ENCODE measurements around the gene ELP4. TPM values are rescaled to one million over a fixed set of nuclear protein-coding genes. Genes with fewer than 3 reads are reported as not detected.

ELP4 gene
- total RNA-seq, 1 donor from 2014 or later: 7.4 TPM

DNA sequence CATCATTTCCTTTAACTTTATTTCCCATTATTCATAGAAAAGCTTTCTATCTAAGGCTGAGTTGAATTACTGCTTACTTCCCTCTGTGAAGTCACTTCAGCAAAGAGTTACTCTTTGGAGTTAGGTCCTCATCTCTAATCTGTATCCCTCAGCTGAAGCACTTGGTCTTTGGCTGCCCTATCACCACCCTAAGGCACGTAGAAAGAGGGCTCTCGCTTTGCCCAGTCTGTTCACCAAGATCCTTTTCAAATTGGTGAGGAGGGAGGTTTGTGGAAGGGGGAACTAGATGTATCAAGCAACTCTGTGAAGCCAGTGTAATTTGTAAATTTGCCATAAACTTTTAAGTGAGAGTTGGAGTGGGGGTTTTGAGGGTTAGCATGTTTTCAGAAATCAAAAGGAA is 258.1 kb downstream of the ELP4 start:
- no peak for ATAC-seq

DNA sequence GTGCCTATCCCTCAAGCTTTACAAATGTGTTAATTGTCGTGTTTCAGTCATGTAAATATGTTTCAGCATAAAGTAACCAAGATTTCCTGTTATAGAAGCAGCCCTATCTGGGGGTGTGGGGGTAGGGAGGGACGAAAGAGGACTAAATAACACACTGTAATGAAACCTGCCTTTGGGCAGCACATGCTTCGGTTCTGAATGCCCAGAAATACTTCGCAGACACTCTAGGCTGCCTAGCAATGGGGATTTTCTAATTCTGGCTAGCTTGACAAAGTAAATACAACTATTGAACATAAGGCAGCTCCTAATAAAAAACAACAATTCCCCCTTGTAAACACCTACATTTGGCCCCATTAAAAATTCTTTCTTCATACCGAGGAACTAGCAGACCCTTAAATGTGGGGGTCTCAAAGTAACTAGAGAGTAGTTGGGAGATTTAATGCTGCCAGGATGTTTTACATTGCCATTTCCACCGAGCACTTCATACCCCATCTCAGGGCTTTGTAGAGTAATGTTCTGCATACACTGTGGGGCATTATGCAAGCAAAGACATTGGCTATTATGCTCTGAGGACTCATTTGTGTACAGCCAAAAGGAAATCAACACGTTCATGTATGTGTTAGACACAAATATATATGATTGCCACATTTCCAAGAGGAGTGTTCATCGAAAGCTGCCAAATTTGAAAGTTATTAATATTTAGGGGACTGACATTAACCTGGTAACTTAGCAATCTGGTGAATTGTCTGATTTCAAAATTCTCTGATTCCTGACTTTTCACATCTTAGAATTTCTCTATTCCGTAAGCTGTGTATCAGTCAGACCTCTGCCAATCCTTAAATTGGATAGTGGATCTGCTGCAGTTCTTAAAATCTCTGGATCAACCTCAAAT is 259.4 kb downstream of the ELP4 start:
- no peak for ATAC-seq
- no peak for DNase-seq (ENCODE audit: low spot score)

More for the DNA sequence above, 258.1 kb downstream of the ELP4 start:
- DNase-seq (ENCODE audit: low spot score): no peak

DNA sequence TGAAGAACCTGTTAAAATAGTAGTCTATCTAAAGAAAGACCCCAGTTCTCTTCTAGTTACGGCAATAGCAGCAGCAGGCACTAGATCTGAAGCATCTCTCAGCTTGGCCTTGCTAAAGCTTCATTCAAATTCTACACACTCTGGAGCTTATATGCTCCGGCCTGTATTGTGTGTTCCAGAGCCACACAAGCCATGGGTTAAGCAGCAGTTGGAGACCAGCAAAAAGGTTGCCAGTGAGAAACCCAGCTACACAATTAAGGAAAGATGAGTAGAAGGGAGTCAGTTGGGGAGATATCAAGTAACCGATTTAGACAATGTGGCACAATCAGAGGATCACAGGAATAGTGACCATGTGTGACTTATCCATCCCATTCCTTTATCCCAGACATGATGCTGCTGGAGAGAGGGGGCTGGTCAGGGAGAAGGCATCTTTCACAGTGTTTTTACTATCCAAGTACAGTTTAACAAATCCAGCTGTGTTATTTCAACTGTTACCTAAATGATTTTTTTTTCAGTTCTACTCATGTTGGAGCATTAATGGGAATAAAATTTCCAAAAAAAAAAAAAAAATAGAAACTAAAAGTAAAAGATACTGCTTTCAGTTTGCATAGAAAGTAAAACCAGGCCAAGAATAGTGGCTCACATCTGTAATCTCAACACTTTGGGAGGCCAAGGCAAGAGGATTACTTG is 260.6 kb downstream of the ELP4 start:
- ATAC-seq: no peak
- no peak for DNase-seq (ENCODE audit: low spot score)

GRCh38 chr11:31772412-31772811 is 262.8 kb downstream of the ELP4 start:
- ATAC-seq (peak; percentile 96), DNase-seq (ENCODE audit: low spot score) (no peak)

- no peak for ATAC-seq
- DNase-seq (ENCODE audit: low spot score): no peak
These were observed 269.8 kb downstream of the ELP4 start for GRCh38 chr11:31779374-31779791.

GRCh38 chr11:31780078-31780477 is 270.5 kb downstream of the ELP4 start:
- DNase-seq (ENCODE audit: low spot score) (no peak), ATAC-seq (no peak)

GRCh38 chr11:31780480-31780971 is 271.0 kb downstream of the ELP4 start:
- no peak for DNase-seq (ENCODE audit: low spot score)
- ATAC-seq: peak; percentile 18

DNA sequence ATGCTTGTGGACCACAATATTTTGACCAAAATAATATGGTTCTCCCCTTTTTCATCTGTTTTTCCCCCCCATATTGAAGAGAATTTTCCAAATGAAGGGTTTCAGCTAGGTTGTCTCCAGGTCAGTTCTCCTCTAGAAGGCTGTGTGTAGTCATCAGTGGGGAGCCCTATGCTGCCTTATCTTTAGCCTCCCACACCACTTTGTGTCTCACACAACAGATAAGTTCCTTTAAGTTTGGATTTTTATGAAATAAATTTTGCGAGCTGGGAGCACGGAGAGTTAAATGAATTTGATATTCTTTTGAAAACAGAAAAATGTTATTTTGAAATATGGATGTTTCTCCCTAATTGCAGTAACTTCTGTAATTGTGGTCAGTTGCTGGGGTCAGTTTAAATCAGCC is 272.7 kb downstream of the ELP4 start:
- no peak for DNase-seq (ENCODE audit: low spot score)
- no peak for ATAC-seq

DNA sequence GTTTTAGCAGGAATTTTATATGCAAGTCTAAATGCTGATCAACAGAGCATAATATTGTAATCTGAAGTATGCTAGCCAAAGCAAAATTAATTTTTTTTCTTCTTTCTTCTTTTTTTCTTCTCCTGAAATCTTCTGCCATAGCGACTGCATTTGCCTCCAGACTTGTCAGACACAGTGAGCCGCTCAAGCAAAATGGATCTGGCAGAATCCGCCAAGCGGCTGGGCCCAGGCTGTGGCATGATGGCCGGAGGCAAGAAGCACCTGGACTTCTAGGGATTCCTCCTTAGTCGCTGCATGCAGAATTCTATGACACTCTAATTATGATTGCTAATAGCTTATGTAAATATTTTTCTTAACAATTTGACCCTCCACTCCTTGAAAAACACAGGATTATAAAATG is 273.7 kb downstream of the ELP4 start:
- no peak for DNase-seq (ENCODE audit: low spot score)
- ATAC-seq: no peak

DNA sequence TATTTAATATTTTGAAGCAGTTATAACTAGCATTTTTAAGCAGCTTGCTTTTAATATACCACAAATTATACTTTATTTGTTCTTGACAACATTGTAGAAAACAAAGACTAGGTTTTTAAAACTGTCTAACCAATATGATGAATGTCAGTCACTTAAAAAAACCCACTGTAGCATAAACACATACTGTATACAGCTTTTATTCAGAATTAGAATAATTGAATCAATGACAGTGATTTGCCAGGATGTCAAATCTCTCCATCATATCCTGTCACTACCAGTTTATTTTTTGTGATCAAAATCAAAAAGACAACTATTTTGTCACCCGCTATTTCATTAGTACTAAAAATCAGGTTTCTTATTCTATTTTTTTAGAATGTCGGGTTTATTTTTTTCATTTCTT is 275.0 kb downstream of the ELP4 start:
- DNase-seq (ENCODE audit: low spot score) (no peak), ATAC-seq (no peak)

- ATAC-seq: no peak
- DNase-seq (ENCODE audit: low spot score): no peak
These were observed 277.6 kb downstream of the ELP4 start for GRCh38 chr11:31786996-31787685.

DNA sequence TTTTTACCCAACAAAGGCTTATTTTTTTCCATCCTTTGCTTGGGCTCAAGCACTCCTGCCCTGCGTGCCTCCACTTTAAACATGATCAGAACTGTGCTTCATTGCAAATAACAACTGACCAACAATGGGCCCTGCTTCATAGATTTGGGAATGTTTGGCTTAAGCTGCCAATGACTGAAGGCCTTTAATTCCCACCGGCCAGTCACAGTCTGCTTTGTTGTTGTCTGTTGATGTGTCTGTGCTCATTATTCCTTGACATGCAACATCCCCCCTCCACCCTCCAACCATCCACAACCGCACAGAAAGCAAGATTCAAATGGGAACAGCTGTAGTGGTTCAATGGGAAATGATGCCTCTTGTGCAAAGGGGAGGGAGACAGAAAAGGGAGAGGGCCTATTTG is 278.5 kb downstream of the ELP4 start:
- ATAC-seq (no peak), DNase-seq (ENCODE audit: low spot score) (no peak)

DNA sequence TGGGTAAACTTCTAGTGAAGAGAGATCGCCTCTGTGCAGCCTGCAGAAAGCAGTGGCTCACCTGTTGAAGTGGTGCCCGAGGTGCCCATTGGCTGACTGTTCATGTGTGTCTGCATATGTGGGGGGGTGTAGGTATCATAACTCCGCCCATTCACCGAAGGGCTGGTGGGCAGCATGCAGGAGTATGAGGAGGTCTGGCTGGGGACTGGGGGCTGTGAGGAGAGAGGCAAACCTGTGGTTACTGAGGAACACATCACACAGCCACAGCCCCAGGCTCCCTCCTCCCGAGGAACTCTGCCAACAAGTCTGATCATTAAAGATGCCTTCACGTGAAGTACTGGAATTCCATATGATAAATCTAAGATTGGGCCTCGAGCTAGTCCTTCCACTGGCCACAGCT is 281.1 kb downstream of the ELP4 start:
- DNase-seq (ENCODE audit: low spot score) (no peak), ATAC-seq (no peak)

DNA sequence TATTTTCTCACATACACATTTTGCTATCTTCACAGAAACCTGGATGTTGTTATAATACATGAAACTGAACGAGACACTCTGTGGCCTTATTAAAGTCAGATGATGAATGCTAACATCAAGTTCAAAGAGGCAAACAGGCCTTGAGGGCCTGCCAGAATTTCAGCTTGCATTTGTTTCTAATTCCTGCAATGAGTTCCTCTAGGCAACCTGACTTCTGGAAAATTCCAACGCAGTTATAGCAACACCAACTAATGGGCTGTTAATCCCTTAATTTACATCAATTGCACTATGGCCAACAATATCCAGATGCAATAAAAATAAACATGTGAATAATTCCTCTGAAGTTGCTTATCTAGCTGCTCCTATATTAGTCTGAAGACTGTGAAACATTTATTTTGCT is 282.5 kb downstream of the ELP4 start:
- DNase-seq (ENCODE audit: low spot score): no peak
- no peak for ATAC-seq

- DNase-seq (ENCODE audit: low spot score) (no peak), ATAC-seq (no peak)
These were observed 282.9 kb downstream of the ELP4 start for GRCh38 chr11:31792456-31792855.

DNA sequence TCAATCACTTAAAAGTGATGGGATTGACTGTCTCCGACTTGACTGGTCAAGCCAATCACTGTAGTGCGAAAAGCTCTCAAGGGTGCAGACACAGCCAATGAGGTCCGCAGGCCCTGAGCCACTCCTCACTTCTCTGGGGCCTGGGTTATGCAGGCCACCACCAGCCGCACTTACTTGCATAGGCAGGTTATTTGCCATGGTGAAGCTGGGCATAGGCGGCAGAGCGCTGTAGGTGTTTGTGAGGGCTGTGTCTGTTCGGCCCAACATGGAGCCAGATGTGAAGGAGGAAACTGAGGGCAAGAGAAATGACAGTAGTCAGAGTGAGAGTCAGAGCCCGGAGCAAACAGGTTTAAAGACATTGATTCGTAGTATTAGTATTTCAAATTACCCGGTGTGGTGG is 283.7 kb downstream of the ELP4 start:
- ATAC-seq (no peak), DNase-seq (ENCODE audit: low spot score) (no peak)

GRCh38 chr11:31794548-31794947 is 285.0 kb downstream of the ELP4 start:
- DNase-seq (ENCODE audit: low spot score) (no peak), ATAC-seq (no peak)

DNA sequence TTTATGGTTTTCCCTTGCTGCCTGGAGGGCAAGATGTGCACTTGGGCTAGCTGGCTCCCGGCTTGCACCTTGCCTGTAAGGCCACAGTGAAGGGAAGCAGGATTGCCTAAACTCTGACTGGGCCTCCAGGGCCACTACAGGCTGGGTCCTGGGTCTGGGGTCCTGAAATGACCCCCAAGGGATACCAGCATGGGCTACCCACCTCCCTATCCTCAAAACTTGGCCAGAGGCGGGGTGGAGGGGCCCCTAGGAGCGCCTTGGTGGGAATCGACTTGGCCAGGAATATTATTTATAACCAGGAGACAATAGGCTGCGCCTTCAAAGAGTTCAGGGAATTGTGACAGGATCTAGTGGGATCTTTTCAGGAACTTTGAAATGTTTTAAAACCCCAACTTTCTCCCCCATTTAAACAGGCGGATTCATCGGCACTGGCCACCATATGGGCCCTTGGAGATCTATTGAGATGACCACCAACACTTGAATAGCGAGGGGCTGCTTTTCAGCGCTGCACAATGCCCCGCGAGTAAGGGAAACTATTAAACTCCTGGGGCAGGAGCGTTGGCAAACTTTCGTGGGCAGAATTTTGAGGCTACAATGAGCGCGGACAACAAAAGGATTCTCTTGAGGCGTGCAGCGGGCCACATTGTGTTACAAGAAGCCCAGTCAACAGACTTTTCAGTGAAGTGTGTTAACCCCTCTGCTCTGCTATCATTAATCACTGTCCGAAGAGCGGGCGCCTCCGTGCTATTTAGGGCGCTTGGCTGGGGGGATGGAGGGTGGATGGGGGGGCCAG is 286.3 kb downstream of the ELP4 start:
- ATAC-seq (no peak), DNase-seq (ENCODE audit: low spot score) (no peak)

DNA sequence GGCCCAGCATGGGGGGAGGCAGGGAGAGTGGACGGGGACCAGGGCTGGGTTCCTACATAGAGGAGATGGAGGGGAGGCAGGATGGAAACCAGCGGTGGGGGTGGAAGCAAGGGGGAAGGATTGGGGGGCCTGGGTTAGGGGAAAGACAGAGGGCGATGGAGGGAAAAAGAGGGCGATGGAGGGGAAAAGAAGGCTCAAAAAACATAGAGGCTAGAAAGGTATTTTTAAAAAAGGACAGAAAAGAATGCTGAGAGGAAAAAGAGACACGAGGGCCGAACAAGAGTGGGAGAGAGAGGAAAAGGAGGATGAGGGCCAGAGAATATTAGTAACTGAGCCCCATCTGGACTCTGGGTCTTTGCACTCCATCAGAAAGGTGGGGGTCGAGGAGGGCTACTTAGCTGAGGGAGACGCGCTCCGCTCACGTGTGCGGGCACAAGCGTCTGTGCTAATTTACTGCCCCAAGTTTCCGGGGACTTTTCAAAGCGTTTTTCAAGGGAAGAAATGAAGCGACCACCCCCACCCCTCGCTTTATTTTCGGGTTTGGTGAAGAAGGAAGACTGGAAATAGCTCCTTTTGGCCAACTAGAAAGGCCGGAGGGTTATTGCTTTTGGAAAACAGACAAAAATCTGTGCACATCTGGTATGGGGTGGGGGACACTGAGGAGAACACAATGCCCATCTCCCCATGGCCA is 287.1 kb downstream of the ELP4 start:
- ATAC-seq: no peak
- no peak for DNase-seq (ENCODE audit: low spot score)

Data from left lobe of liver (tissue), 2 donors.